Body of pancreas (tissue), 4 donors: ENCODE results near the gene MKNK2.

Experiments
- CTCF ChIP-seq, 7 experiments: fragments of 450-650 bp in 4 of 7; fragments of 200-600 bp in 3 of 7; sonication (generic) in 3 of 7; IDR thresholded peaks; one replicate each; pipeline ENCODE4 v1.5.1; 2016 to 2019; ENCODE audit warnings: antibody characterized with exemption in 7 of 7
- POLR2A ChIP-seq, 3 donors: fragments of 450-650 bp; IDR thresholded peaks; one replicate each; pipeline ENCODE4 v1.6.1; 2016; ENCODE audit warnings: antibody characterized with exemption in 3 of 3, mild to moderate bottlenecking in 2 of 3

GRCh38 chr19:2038284-2039088, 12.6 kb downstream of the MKNK2 start:
- no peak for TF ChIP-seq CTCF (IDR thresholded peaks at IDR 0.05)
- TF ChIP-seq POLR2A (IDR thresholded peaks at IDR 0.05): no peak
